Transverse colon (tissue), 4 donors: ENCODE results near the gene MPP4. TPM values are rescaled to one million over a fixed set of nuclear protein-coding genes. Genes with fewer than 3 reads are reported as not detected.

Experiments
- DNase-seq: peaks from one replicate; pipeline ENCODE4 v3.0.0-alpha.2; 2019
- H3K27ac ChIP-seq, 4 donors: fragments of 200-600 bp; sonication (generic); 2 replicates each; pipeline ENCODE4 v1.5.1; 2016 to 2018; ENCODE audit warnings: inconsistent platforms in 4 of 4
- H3K27me3 ChIP-seq: fragments of 200-600 bp; sonication (generic); 2 replicates; pipeline ENCODE4 v1.5.1; 2017; ENCODE audit warnings: inconsistent platforms
- H3K36me3 ChIP-seq, 4 donors: fragments of 200-600 bp; sonication (generic); 2 replicates each; pipeline ENCODE4 v1.5.1; 2017 to 2019; ENCODE audit warnings: inconsistent platforms in 4 of 4
- H3K4me1 ChIP-seq, 4 donors: fragments of 200-600 bp; sonication (generic); 2 replicates each; pipeline ENCODE4 v1.5.1; 2017 to 2020; ENCODE audit warnings: inconsistent platforms in 4 of 4
- H3K4me3 ChIP-seq, 4 donors: fragments of 200-600 bp; sonication (generic); 1 replicate in 1 of 4; 2 replicates in 3 of 4; pipeline versions ENCODE4 v1.5.1 to v1.6.1; 2017 to 2019; ENCODE audit warnings: inconsistent platforms in 4 of 4
- H3K9me3 ChIP-seq, 2 donors: fragments of 200-600 bp; sonication (generic); 2 replicates each; pipeline ENCODE4 v1.5.1; 2017 to 2019; ENCODE audit warnings: inconsistent platforms in 2 of 2
- CTCF ChIP-seq, 5 experiments: fragments of 200-600 bp in 3 of 5; fragments of 450-650 bp in 2 of 5; sonication (generic) in 3 of 5; IDR thresholded peaks; 1 replicate in 2 of 5; 2 replicates in 3 of 5; pipeline ENCODE4 v1.5.1; 2016 to 2017; ENCODE audit warnings: antibody characterized with exemption in 5 of 5, inconsistent platforms in 3 of 5, mild to moderate bottlenecking in 2 of 5, moderate library complexity in 1 of 5
- EP300 ChIP-seq: sonication (generic); formaldehyde crosslinking; IDR thresholded peaks from one replicate; pipeline ENCODE4 v1.6.1; 2017; ENCODE audit warnings: antibody characterized with exemption, low read depth
- POLR2A ChIP-seq: fragments of 450-650 bp; IDR thresholded peaks from one replicate; pipeline ENCODE4 v1.6.1; 2016; ENCODE audit warnings: antibody characterized with exemption, mild to moderate bottlenecking, moderate library complexity
- POLR2AphosphoS5 ChIP-seq, 3 donors: sonication (generic); formaldehyde crosslinking; IDR thresholded peaks; one replicate each; pipeline ENCODE4 v1.6.1; 2016; ENCODE audit warnings: antibody characterized with exemption in 3 of 3
- WGBS, 2 donors: methylation state at CpG; one replicate each; pipeline ENCODE4 v1.1.5; 2018; ENCODE audit warnings: low coverage in 1 of 2; 5-methylcytosine and 5-hydroxymethylcytosine counted together
- in situ Hi-C, 4 donors: fragments of 200-750 bp; cut with MboI; loops; one replicate each; pipeline versions ENCODE4 v1.15.0 to v1.15.1; 2017; ENCODE audit warnings: low sequenced_read_pairs in 3 of 4, low pct_ligation_motif_present in 1 of 4, low pct_unique_long_range_greater_than_20kb in 1 of 4
- intact Hi-C: fragments of 100-400 bp; cut with DNase I; formaldehyde crosslinking; loops from one replicate; pipeline ENCODE4 v1.15.1; 2023; ENCODE audit warnings: low total_unique reads
- total RNA-seq, 4 donors: library from RNA; depleted of rRNA; stranded (reverse); fragments of >200 nt; gene quantifications; one replicate each; pipeline ENCODE4 v1.1.0, GENCODE V29; 2016

The MPP4 gene
- total RNA-seq, 4 donors from 2014 or later, result not detected

- Histone ChIP-seq H3K9me3 (no peaks in the 10 kb centered on the region), H3K36me3 (no peaks in the 10 kb centered on the region), H3K4me1 (no peaks in the 10 kb centered on the region), H3K4me3 (no peak overlapping the region), H3K27ac (no peak overlapping the region), H3K27me3 (no peaks in the 10 kb centered on the region)
- 65 to 83% methylated on average over 3 to 5 of the region's 5 CpGs for WGBS, 2 donors
- intact Hi-C loops, result no loop called here
- no peak for DNase-seq
- in situ Hi-C loops, result no loop called here
- TF ChIP-seq POLR2AphosphoS5 (IDR thresholded peaks at IDR 0.05) (no peak), EP300 (no peak), CTCF (IDR thresholded peaks at IDR 0.05) (no peak), POLR2A (no peak)
Observed at GRCh38 chr2:201660293-201660895, 38.0 kb downstream of the MPP4 start.

- no peaks in the 10 kb centered on the region for H3K27me3 ChIP-seq
- no peak for DNase-seq
- intact Hi-C loops (no loop called here), in situ Hi-C loops (no loop called here)
- H3K4me3 ChIP-seq, result no peak overlapping the region
- 78 to 100% methylated on average over 3 to 5 of the region's 5 CpGs for WGBS, 2 donors
- no peak overlapping the region for H3K27ac ChIP-seq
- TF ChIP-seq EP300, result no peak
- no peak for TF ChIP-seq CTCF (IDR thresholded peaks at IDR 0.05)
- TF ChIP-seq POLR2AphosphoS5 (IDR thresholded peaks at IDR 0.05), result no peak
- no peak for TF ChIP-seq POLR2A
- H3K36me3 ChIP-seq, result no peaks in the 10 kb centered on the region
- H3K9me3 ChIP-seq, result no peaks in the 10 kb centered on the region
- H3K4me1 ChIP-seq, result no peaks in the 10 kb centered on the region
Observed at GRCh38 chr2:201656740-201657139, 41.7 kb downstream of the MPP4 start.

- Histone ChIP-seq H3K36me3 (no peaks in the 10 kb centered on the region), H3K27ac (no peak overlapping the region), H3K4me1 (no peaks in the 10 kb centered on the region), H3K4me3 (no peak overlapping the region), H3K27me3 (no peaks in the 10 kb centered on the region), H3K9me3 (no peaks in the 10 kb centered on the region)
- intact Hi-C loops (no loop called here), in situ Hi-C loops (no loop called here)
- no peak for DNase-seq
- TF ChIP-seq CTCF (IDR thresholded peaks at IDR 0.05), result no peak
- no peak for TF ChIP-seq POLR2AphosphoS5 (IDR thresholded peaks at IDR 0.05)
- no peak for TF ChIP-seq POLR2A
- no peak for TF ChIP-seq EP300
- 80 to 92% methylated on average over 2 to 11 of the region's 11 CpGs for WGBS, 2 donors
Observed at GRCh38 chr2:201656102-201656501, 42.3 kb downstream of the MPP4 start.

GRCh38 chr2:201654616-201655384 is 43.6 kb downstream of the MPP4 start:
- Histone ChIP-seq H3K9me3 (no peaks in the 10 kb centered on the region), H3K4me1 (no peaks in the 10 kb centered on the region), H3K27me3 (no peaks in the 10 kb centered on the region), H3K4me3 (no peak overlapping the region), H3K27ac (no peak overlapping the region), H3K36me3 (no peaks in the 10 kb centered on the region)
- no peak for DNase-seq
- TF ChIP-seq POLR2AphosphoS5 (IDR thresholded peaks at IDR 0.05) (no peak), POLR2A (no peak), CTCF (IDR thresholded peaks at IDR 0.05) (no peak), EP300 (no peak)
- in situ Hi-C loops, result no loop called here
- intact Hi-C loops, result no loop called here
- WGBS, 2 donors, result 81 to 90% methylated on average over 5 of the region's 5 CpGs
